Thyroid gland (tissue), 4 donors: ENCODE data around the gene RBCK1. TPM values are rescaled to one million over a fixed set of nuclear protein-coding genes. Genes with fewer than 3 reads are reported as not detected.
A peak's percentile ranks its signal among the peaks of the same experiment; 100 is the strongest.

Experiments used
- DNase-seq, 2 donors: peaks; one replicate each; pipeline ENCODE4 v3.0.0-alpha.2; 2019
- H3K27ac ChIP-seq, 3 donors: fragments of 200-600 bp; sonication (generic); 1 replicate in 2 of 3; 2 replicates in 1 of 3; pipeline ENCODE4 v1.5.1; 2016 to 2019; ENCODE audit warnings: mild to moderate bottlenecking in 1 of 3, moderate library complexity in 1 of 3
- H3K27me3 ChIP-seq: fragments of 200-600 bp; sonication (generic); one replicate; pipeline ENCODE4 v1.5.1; 2019
- H3K36me3 ChIP-seq, 2 donors: fragments of 200-600 bp; sonication (generic); one replicate each; pipeline ENCODE4 v1.5.1; 2016 to 2019
- H3K4me1 ChIP-seq, 2 donors: fragments of 200-600 bp; sonication (generic); one replicate each; pipeline ENCODE4 v1.5.1; 2017 to 2019
- H3K4me3 ChIP-seq, 3 donors: fragments of 200-600 bp; sonication (generic); replicated peaks in 1 of 3; 1 replicate in 2 of 3; 2 replicates in 1 of 3; pipeline ENCODE4 v1.5.1; 2016; ENCODE audit warnings: mild to moderate bottlenecking in 1 of 3
- H3K9me3 ChIP-seq: fragments of 200-600 bp; sonication (generic); one replicate; pipeline ENCODE4 v1.5.1; 2017
- POLR2A ChIP-seq, 2 donors: fragments of 450-650 bp; IDR thresholded peaks; one replicate each; pipeline ENCODE4 v1.6.1; 2017; ENCODE audit warnings: antibody characterized with exemption in 2 of 2, mild to moderate bottlenecking in 2 of 2, moderate library complexity in 1 of 2
- WGBS, 2 donors: methylation state at CpG; one replicate each; pipeline ENCODE4 v1.1.5; 2017; 5-methylcytosine and 5-hydroxymethylcytosine counted together
- intact Hi-C: fragments of 100-400 bp; cut with DNase I; formaldehyde crosslinking; loops from one replicate; pipeline ENCODE4 v1.15.1; 2023
- total RNA-seq, 4 donors: library from RNA; depleted of rRNA; stranded (reverse); fragments of >200 nt; gene quantifications; one replicate each; pipeline ENCODE4 v1.2.3, GENCODE V29; 2016
- TF ChIP-seq, protein P1 (sequence below), 6 experiments: fragments of 200-600 bp in 3 of 6; fragments of 450-650 bp in 3 of 6; sonication (generic) in 3 of 6; IDR thresholded peaks; one replicate each; pipeline ENCODE4 v1.5.1; 2016 to 2019; ENCODE audit warnings: antibody characterized with exemption in 6 of 6, mild to moderate bottlenecking in 2 of 6, inconsistent platforms in 1 of 6, moderate library complexity in 1 of 6

Gene RBCK1
- total RNA-seq, 4 donors from 2014 or later, result 49.2 to 90.2 (median 71.0) TPM

DNA sequence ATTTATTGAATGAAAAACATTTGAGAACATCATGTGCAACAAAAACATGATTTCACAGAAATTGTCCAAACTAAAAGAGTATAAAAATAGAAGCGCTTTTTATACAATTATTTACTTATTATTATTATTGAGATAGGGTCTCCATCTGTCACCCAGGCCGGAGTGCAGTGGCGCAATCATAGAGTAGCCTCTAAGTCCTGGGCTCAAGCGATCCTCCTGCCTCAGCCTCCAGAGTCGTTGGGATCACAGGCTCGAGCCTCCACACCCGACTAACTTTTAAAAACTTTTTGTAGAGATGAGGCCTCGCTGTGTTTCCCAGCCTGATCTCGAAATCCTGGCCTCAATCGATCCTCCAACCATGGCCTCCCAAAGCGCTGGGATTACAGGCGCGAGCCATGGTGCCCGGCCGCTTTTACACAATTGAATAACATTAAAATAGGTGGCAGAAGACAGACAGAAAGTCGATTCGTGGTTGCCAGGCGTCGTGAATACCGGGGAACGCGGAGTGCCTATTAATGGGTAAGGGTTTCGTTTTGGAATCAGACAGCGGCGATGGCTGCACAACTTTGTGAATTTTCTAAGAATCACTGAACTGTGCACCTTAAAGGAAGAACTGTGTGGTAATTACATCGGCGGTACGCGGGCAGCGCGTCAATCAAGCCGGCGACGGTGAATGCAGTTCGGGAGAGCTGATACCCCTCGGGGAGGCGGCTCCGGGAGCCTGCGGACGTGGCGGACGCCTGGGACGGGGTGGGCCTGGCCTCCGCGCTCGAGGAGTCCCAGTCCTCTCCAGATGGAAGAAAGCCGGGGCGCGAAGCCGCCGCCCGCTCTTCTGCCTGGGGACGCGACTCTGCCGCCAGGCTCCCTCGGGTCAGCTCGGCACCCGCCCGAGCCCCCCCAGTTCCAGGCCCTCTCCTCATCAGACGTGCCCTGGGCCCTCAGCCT is 53.4 kb downstream of the RBCK1 start:
- intact Hi-C loops, result loop anchor here (10.0 kb wide), 2 partner anchors 57 to 183 kb away; partner anchors contain the start of gene RBCK1
- H3K9me3 ChIP-seq, result no peaks in the 10 kb centered on the region
- WGBS, 2 donors, result 12 to 20% methylated on average over 28 to 55 of the region's 60 CpGs
- H3K27me3 ChIP-seq, result no peaks in the 10 kb centered on the region
- H3K36me3 ChIP-seq, result no peaks in the 10 kb centered on the region
- DNase-seq, result peak; percentile 62 to 65
- peak overlapping the region; percentile 25 to 89 (median 87) for H3K4me3 ChIP-seq
- TF ChIP-seq, protein P1, sequence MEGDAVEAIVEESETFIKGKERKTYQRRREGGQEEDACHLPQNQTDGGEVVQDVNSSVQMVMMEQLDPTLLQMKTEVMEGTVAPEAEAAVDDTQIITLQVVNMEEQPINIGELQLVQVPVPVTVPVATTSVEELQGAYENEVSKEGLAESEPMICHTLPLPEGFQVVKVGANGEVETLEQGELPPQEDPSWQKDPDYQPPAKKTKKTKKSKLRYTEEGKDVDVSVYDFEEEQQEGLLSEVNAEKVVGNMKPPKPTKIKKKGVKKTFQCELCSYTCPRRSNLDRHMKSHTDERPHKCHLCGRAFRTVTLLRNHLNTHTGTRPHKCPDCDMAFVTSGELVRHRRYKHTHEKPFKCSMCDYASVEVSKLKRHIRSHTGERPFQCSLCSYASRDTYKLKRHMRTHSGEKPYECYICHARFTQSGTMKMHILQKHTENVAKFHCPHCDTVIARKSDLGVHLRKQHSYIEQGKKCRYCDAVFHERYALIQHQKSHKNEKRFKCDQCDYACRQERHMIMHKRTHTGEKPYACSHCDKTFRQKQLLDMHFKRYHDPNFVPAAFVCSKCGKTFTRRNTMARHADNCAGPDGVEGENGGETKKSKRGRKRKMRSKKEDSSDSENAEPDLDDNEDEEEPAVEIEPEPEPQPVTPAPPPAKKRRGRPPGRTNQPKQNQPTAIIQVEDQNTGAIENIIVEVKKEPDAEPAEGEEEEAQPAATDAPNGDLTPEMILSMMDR (IDR thresholded peaks at IDR 0.05), result no peak
- TF ChIP-seq POLR2A (IDR thresholded peaks at IDR 0.05), result no peak
- peak overlapping the region; percentile 85 to 93 (median 89) for H3K27ac ChIP-seq
- peaks cover 20 to 23% of the 10 kb centered on the region in 2 donors for H3K4me1 ChIP-seq

DNA sequence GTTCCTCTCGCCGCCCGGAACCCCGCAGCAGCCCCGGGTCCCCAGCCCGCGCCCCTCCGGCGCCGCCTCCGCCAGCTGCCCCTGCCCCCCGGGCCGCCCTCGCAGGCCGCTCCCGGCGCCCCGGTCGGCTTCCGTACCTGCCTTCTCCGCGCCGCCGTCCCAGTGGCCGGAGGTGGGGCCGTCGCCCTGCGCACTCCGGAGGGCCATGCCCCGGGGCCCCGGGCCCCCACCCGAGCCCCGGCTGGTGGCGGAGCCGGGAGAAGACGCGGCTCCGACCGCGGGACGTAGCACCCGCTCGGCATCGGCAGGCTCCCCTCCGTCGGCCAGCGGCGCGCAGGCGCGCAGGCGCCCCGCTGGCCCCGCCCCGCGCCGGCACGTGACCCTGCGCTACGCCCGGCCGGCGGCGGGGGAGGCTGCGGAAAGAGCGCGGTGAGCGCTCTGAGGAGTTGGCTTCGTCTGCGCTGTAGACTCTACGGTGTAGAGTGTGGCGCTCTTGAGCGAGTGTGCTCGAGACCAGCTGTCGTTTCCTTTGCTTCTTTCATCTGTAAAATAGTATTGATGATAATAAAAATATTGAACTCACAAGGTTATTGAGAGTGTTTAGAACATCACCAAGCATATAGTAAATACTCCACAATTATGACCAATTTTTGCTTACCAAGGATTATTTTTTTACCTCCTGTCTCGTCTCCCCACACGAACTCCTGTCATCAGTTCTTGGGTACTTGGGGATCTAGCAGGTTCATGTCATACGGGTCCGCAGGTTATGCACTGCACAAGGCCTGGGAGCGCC is 54.3 kb downstream of the RBCK1 start, which contains the start of gene TBC1D20:
Gene TBC1D20 (minus strand): TSS at position 335 of the 793 bp plus-strand sequence. CDS start 128 bp downstream, at position 207.
- whole genome bisulfite sequencing, 2 donors, result 0 to 2% methylated on average over 11 to 18 of the region's 80 CpGs
- intact Hi-C loops, result loop anchor here (10.0 kb wide), 2 partner anchors 58 to 182 kb away; partner anchors contain the start of gene RBCK1

GRCh38 chr20:467755-468154 is 59.7 kb downstream of the RBCK1 start:
- DNase-seq, result no peak
- intact Hi-C loops, result loop anchor here (10.0 kb wide), 2 partner anchors 63 to 177 kb away; partner anchors contain the start of gene RBCK1
- 87 to 89% methylated on average over 7 of the region's 7 CpGs for WGBS, 2 donors

More for the DNA sequence above, 54.3 kb downstream of the RBCK1 start, which contains the start of gene TBC1D20:
- DNase-seq, result peak; percentile 85
- TF ChIP-seq, protein P1 (IDR thresholded peaks at IDR 0.05), result peak in 2 of 6 experiments; percentile 14
- TF ChIP-seq POLR2A (IDR thresholded peaks at IDR 0.05), result peak in 1 of 2 donors; percentile 94
- H3K36me3 ChIP-seq, result no peaks in the 10 kb centered on the region
- H3K9me3 ChIP-seq, result no peaks in the 10 kb centered on the region
- peak within 1 kb of the TSS; percentile 25 to 89 (median 87) for H3K4me3 ChIP-seq
- H3K4me1 ChIP-seq, result peaks cover 20 to 23% of the 10 kb centered on the region in 2 donors
- H3K27ac ChIP-seq, result peak within 1 kb of the TSS; percentile 85 to 93 (median 89)
- H3K27me3 ChIP-seq, result no peaks in the 10 kb centered on the region

DNA sequence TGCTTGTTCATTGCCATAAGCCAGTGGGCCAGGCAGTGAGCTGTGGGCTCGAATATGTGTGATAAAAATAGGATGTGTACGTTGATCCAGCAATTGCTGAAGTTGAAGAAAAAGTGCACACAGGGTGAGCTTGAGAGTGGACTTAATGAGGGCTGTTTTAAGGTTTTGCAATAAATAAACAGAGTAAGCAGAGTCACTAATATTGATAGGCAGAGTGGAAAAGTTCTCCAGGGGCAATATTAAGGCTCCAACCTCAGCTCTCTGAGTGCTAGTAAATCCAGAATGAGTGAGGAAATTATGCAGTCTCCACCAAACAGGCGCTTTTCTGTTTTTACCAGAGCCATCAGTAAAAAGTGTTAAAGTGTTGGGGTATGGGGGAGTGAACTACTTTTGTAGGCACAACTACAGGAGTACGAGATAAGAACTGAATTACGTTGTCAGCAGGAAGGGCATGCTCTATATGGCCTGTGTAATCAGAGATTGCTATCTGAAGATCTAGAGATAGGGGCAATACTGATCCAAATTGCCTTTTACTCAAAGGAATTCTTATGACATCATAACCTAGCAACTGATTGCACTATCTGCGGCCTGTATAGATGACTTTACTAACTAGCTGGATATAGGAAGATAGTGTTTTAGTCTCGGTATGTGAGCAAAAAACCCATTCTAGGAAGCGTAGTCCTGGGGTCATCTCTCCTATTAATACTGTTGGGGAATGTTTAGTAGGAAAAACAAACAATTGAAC is 61.8 kb downstream of the RBCK1 start:
- intact Hi-C loops, result loop anchor here (10.0 kb wide), 2 partner anchors 65 to 175 kb away; partner anchors contain the start of gene RBCK1
- H3K9me3 ChIP-seq, result no peaks in the 10 kb centered on the region
- H3K36me3 ChIP-seq, result no peaks in the 10 kb centered on the region
- no peaks in the 10 kb centered on the region for H3K27me3 ChIP-seq
- no peak overlapping the region for H3K27ac ChIP-seq
- no peaks in the 10 kb centered on the region for H3K4me1 ChIP-seq
- TF ChIP-seq, protein P1 (IDR thresholded peaks at IDR 0.05), result no peak
- no peak for TF ChIP-seq POLR2A (IDR thresholded peaks at IDR 0.05)
- no peak for DNase-seq
- 84 to 88% methylated on average over 8 of the region's 8 CpGs for WGBS, 2 donors
- no peak overlapping the region for H3K4me3 ChIP-seq

More at GRCh38 chr20:467755-468154, 59.7 kb downstream of the RBCK1 start:
- Histone ChIP-seq H3K4me3 (no peak overlapping the region), H3K27ac (no peak overlapping the region), H3K27me3 (no peaks in the 10 kb centered on the region), H3K9me3 (no peaks in the 10 kb centered on the region), H3K36me3 (no peaks in the 10 kb centered on the region), H3K4me1 (peaks cover 0 to 2% of the 10 kb centered on the region in 2 donors)
- TF ChIP-seq POLR2A (IDR thresholded peaks at IDR 0.05), result no peak
